DMS153 treated with DMSO at 0.1 percent for 48 hours (cell line): Measurements from ENCODE around the gene RASAL2.
"Not testable (repeated sequence)": the region's sequence is repeated elsewhere in the genome, so short reads cannot be mapped to it uniquely, and the experiment has no call there.

Experiments
- DNase-seq: peaks from one replicate; lab custom pipeline; 2025; ENCODE audit not compliant: unreplicated experiment; lab: John Stamatoyannopoulos, UW

RASAL2 gene

GRCh38 chr1:178275049-178275448, 181.1 kb downstream of the RASAL2 start:
- DNase-seq: no peak

- no peak for DNase-seq
Observed at GRCh38 chr1:178275553-178275952, 181.6 kb downstream of the RASAL2 start.

GRCh38 chr1:178277793-178278530, 184.1 kb downstream of the RASAL2 start:
- no peak for DNase-seq

GRCh38 chr1:178278916-178279686, 185.2 kb downstream of the RASAL2 start:
- no peak for DNase-seq

- no peak for DNase-seq
Observed at GRCh38 chr1:178282949-178283367, 189.1 kb downstream of the RASAL2 start.

- DNase-seq: no peak
Observed at GRCh38 chr1:178283409-178283808, 189.5 kb downstream of the RASAL2 start.

GRCh38 chr1:178284058-178284457, 190.2 kb downstream of the RASAL2 start:
- DNase-seq: no peak

- no peak for DNase-seq
Observed at GRCh38 chr1:178291166-178291565, 197.3 kb downstream of the RASAL2 start.

GRCh38 chr1:178294654-178295053, 200.8 kb downstream of the RASAL2 start:
- no peak for DNase-seq

GRCh38 chr1:178300352-178300699, 206.4 kb downstream of the RASAL2 start:
- DNase-seq: no peak

GRCh38 chr1:178301141-178301540, 207.2 kb downstream of the RASAL2 start:
- no peak for DNase-seq

- DNase-seq: no peak
Observed at GRCh38 chr1:178307264-178307663, 213.4 kb downstream of the RASAL2 start.

- no peak for DNase-seq
Observed at GRCh38 chr1:178308438-178308837, 214.5 kb downstream of the RASAL2 start.

- DNase-seq: peak; percentile 94
Observed at GRCh38 chr1:178310685-178311105, 216.8 kb downstream of the RASAL2 start.

- DNase-seq: no peak
Observed at GRCh38 chr1:178311164-178311563, 217.3 kb downstream of the RASAL2 start.

- DNase-seq: not testable (repeated sequence)
Observed at GRCh38 chr1:178320280-178320982, 226.5 kb downstream of the RASAL2 start.

- DNase-seq: no peak
Observed at GRCh38 chr1:178323067-178323466, 229.2 kb downstream of the RASAL2 start.

- no peak for DNase-seq
Observed at GRCh38 chr1:178324003-178324402, 230.1 kb downstream of the RASAL2 start.

- DNase-seq: no peak
Observed at GRCh38 chr1:178328728-178329127, 234.8 kb downstream of the RASAL2 start.

- no peak for DNase-seq
Observed at GRCh38 chr1:178330153-178330552, 236.2 kb downstream of the RASAL2 start.

GRCh38 chr1:178330848-178331497, 237.1 kb downstream of the RASAL2 start:
- no peak for DNase-seq
